ELF-1 (cell line): ENCODE measurements around the gene MYO7A.

Source experiments
- DNase-seq: peaks from one replicate; pipeline ENCODE4 v3.0.0-alpha.2; 2016; ENCODE audit warnings: low read depth, low spot score

The MYO7A gene

GRCh38 chr11:77200351-77201268 lies 72.6 kb downstream of the MYO7A start:
- DNase-seq, result no peak

GRCh38 chr11:77201370-77201769 lies 73.3 kb downstream of the MYO7A start:
- no peak for DNase-seq

GRCh38 chr11:77201991-77202841 lies 74.2 kb downstream of the MYO7A start:
- DNase-seq, result no peak

- DNase-seq, result peak; percentile 30
These were observed 75.2 kb downstream of the MYO7A start for GRCh38 chr11:77202941-77203900.

GRCh38 chr11:77203901-77204753 lies 76.1 kb downstream of the MYO7A start:
- no peak for DNase-seq

- DNase-seq, result no peak
These were observed 76.9 kb downstream of the MYO7A start for GRCh38 chr11:77204754-77205466.

- DNase-seq, result no peak
These were observed 77.6 kb downstream of the MYO7A start for GRCh38 chr11:77205467-77206263.

GRCh38 chr11:77206264-77207018 lies 78.4 kb downstream of the MYO7A start:
- DNase-seq, result no peak

- no peak for DNase-seq
These were observed 79.0 kb downstream of the MYO7A start for GRCh38 chr11:77207019-77207485.

- no peak for DNase-seq
These were observed 79.7 kb downstream of the MYO7A start for GRCh38 chr11:77207618-77208313.

- no peak for DNase-seq
These were observed 80.5 kb downstream of the MYO7A start for GRCh38 chr11:77208535-77208934.

- DNase-seq, result no peak
These were observed 81.6 kb downstream of the MYO7A start for GRCh38 chr11:77209663-77210062.

GRCh38 chr11:77211040-77211451 lies 83.0 kb downstream of the MYO7A start:
- DNase-seq, result no peak

- DNase-seq, result no peak
These were observed 83.7 kb downstream of the MYO7A start for GRCh38 chr11:77211594-77212251.

GRCh38 chr11:77212314-77213007 lies 84.4 kb downstream of the MYO7A start:
- no peak for DNase-seq

GRCh38 chr11:77213029-77213579 lies 85.1 kb downstream of the MYO7A start:
- no peak for DNase-seq
